DMS79 treated with DMSO at 0.1 percent for 48 hours (cell line): ENCODE measurements around the gene EID1.
"Not testable (repeated sequence)": the region's sequence is repeated elsewhere in the genome, so short reads cannot be mapped to it uniquely, and the experiment has no call there.

Experiments used
- DNase-seq: peaks from one replicate; lab custom pipeline; 2025; lab: John Stamatoyannopoulos, UW

Gene EID1, protein sequence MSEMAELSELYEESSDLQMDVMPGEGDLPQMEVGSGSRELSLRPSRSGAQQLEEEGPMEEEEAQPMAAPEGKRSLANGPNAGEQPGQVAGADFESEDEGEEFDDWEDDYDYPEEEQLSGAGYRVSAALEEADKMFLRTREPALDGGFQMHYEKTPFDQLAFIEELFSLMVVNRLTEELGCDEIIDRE

GRCh38 chr15:48877630-48878595 is at the start of gene EID1:
Gene EID1 (plus strand): TSS chr15:48878134. CDS start chr15:48878177, 43 bp downstream.
- DNase-seq, result peak; percentile 51

- DNase-seq, result no peak
Measured at GRCh38 chr15:48828471-48828870, 49.5 kb upstream of the EID1 start.

DNA sequence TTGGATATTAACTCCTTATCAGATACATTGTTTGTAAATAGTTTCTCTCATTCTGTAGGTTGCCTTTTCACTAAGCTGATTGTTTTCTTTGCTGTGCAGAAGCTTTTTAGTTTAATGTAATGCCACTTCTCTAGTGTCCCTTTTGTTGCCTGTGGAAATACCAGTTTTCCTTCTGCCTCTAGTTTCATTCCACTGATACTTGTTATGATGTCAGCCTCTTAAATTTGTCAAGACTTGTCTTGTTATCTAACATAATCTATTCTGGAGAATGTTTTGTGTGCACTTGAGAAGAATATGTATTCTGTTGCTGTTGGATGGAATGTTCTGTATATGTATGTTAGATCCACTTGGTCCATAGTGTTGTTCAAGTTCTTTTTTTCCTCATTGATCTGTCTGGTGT is 49.0 kb upstream of the EID1 start:
- DNase-seq, result no peak

GRCh38 chr15:48832648-48833047 is 45.3 kb upstream of the EID1 start:
- no peak for DNase-seq

GRCh38 chr15:48833526-48834239 is 44.3 kb upstream of the EID1 start:
- no peak for DNase-seq

DNA sequence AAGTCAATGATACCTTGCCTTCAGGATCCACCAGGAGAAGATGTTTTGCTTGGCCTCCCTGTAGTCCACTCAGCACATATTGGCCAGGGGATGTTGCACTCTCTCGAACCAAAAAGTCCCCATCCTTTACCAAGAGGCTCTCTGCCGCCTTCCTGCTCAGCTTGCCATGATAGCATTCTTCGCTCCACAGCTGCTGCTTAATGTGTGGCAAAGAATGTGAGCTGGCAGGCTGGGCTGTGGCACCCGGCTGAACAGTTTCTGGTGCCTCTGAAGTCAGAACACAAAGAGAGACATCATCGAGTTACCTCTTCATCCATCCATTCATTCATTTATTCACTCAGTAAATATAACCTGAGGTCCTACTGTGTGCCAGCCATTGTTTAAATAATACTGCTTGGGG is 43.2 kb upstream of the EID1 start:
- no peak for DNase-seq

DNA sequence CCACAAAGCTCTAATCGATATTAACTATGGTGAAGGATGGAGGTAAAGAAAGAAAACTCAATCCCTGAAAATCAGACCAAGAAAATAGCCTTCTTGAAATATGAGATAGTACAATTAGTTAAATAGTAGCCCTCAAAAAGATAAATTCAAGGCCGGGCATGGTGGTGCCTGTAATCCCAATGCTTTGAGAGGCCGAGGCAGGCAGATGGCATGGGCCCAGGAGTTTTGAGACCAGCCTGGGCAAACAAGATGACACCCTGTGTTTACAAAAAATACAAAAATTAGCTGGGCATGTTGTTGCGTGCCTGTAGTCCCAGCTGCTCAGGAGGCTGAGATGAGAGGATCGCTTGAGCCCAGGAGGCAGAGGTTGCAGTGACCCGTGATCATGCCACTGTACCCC is 35.4 kb upstream of the EID1 start:
- DNase-seq, result peak; percentile 22

GRCh38 chr15:48845123-48845522 is 32.8 kb upstream of the EID1 start:
- DNase-seq, result no peak

DNA sequence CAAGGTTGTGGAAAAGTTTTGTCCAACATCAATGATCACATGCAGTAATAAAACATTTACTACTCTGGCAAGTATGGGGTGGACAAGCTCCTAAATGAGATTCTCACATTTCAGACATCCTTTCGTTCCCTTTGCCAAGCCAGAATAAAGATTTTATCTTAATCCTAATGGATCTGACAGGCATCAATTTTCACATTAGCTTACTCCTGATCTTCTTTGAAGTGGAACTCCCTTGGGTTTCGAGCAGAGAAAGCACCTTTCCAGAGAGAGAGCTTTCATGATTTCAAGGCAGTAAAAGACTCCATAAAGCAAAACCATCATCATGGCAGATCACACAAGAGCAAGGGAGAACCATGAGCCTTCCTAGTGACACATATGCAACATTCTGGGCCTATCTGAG is 27.3 kb upstream of the EID1 start:
- DNase-seq, result no peak

- no peak for DNase-seq
Measured at GRCh38 chr15:48851956-48852355, 26.0 kb upstream of the EID1 start.

DNA sequence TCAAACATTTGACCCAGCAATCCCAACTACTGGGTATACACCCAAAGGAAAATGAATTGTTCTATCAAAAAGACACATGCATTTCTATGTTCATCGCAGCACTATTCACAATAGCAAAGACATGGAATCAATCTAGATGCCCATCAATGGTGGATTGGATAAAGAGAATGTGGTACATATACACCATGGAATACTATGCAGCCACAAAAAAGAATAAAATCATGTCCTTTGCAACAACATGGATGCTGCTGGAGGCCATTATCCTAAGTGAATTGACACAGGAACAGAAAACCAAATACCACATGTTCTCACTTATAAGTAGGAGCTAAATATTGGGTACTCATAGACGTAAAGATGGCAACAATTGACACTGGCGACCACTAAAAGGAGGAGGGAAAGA is 23.5 kb upstream of the EID1 start:
- not testable (repeated sequence) for DNase-seq

DNA sequence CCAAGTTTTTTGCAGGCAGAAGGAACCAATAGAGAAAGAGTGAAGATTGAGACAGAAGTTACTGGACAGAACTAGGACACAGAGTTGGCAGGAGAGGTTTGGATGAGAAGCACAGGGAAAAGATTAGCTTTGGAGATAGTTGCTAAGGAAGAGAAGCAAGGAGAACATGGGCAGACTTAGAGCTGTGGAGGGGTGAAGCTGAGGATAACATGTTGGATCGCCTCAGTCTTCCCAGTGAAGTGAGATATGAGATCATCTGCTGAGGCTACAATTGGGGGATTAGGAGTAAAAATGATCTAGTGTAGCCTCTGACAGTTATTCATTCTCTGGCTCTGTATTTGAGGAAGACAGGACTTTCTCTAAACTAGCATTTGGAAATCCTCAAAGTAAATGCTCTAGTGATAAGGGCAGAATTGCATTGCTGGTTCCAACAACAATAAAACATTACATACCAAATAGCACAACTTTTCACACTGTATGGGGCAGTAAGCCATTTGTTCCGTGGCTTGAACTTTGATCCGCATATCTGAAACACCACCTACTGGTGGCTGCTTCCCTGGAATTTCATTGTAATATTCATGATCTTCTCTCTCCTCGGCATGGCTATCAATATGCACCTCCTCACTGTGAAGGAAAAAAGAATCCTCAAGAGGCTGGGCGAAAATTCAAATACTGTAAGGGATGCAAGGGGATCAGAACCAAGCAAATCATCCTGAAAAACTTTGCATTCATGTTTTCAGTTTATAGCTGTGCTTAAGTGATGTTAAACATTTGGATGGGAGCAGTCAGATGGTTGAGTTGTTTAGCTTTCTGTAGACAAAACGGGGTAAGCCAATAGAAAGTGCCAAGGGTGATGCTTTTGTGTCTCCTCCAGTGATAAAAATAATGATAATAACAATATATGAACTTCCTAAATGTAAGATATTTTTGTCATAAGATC is 22.2 kb upstream of the EID1 start:
- DNase-seq, result no peak

GRCh38 chr15:48856942-48857341 is 21.0 kb upstream of the EID1 start:
- no peak for DNase-seq

- DNase-seq, result no peak
Measured at GRCh38 chr15:48858401-48858800, 19.5 kb upstream of the EID1 start.

- no peak for DNase-seq
Measured at GRCh38 chr15:48859426-48859825, 18.5 kb upstream of the EID1 start.

- DNase-seq, result peak; percentile 19
Measured at GRCh38 chr15:48861813-48862431, 16.0 kb upstream of the EID1 start.

GRCh38 chr15:48862705-48863104 is 15.2 kb upstream of the EID1 start:
- DNase-seq, result no peak

DNA sequence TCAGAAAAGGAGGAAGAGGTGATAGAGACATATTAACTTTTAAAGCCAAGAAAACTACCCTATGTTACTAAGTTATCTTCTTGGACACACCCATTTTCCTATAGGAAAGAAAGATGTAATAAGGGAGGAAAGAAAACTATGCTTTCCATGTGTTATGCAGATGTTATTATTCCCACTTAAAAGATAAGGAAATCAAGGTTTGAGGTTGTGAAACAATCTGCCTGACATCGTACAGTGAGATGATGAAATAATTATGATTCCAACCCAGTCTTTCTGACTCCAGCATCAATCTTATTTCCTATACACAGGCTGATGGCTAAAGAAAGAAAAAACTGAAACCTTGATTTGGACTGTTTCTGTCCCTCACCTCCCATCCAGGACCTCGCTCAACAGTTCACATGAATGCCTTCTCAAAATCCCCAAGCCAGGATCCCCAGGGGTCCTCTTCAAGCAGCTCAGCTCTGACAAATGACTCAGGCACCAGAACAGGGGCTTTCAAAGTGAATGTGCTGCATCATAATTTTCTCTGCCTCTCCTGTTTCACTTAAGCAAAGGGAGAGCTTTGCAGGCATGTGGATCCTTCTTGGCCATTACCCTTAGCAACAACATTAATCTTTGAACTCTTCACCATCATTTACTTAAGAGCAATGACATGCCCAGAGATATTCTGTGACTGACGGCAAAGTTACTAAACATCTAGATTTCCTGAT is 12.4 kb upstream of the EID1 start:
- no peak for DNase-seq

DNA sequence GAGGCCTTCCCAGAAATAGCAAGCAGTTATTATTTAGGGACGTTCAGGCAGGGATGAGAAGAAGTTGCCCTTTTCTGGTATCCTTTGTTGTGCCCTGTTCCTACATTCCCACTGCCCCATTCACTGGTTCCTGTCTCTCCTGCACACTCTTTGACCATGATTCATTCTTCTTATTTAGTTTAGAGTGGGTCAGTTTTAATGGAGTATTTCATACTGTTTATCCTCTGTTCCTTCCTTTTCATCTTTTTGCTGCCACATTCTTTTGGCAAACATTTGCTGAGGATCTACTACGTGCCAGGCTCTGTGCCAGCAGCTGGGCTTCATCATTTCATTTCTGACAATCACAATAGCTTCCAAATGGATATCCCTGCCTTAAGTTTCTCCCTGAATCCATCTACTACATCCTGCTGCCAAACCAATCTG is 11.8 kb upstream of the EID1 start:
- DNase-seq, result no peak

DNA sequence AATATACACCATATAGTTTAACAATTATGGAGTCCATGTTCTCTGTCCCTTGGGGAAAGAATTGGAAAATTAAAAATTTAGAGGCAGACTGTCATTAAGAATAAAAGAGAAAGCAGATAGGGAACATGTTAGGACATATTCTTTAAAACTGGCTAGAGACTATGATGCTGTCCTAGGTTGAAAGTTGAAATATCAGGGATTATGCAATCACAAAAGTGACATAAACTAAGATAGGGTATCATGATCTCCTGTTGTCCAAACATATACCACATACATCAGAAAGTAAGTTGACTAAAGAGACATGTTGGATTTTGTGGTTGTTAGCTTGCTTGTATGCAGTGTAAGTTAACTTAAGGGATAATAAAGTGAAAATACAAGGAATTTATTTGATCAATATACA is 9.9 kb upstream of the EID1 start:
- no peak for DNase-seq

GRCh38 chr15:48868536-48868935 is 9.4 kb upstream of the EID1 start:
- DNase-seq, result no peak
